PFSK-1 (cell line): ENCODE measurements around the gene ZNF398.

Source experiments
- POLR2AphosphoS5 ChIP-seq: IDR thresholded peaks from 2 replicates; pipeline ENCODE4 v1.6.1; 2012; ENCODE audit warnings: low read depth, mild to moderate bottlenecking, control low read depth, low read length, moderate library complexity
- REST ChIP-seq, 2 experiments: IDR thresholded peaks; 2 replicates each; pipeline versions ENCODE4 v1.6.1 to v1.8.0; 2011 to 2012; ENCODE audit warnings: low read depth in 2 of 2, low read length in 2 of 2, control low read depth in 1 of 2, inconsistent platforms in 1 of 2, mild to moderate bottlenecking in 1 of 2, moderate library complexity in 1 of 2; ENCODE audit not compliant: insufficient read depth in 1 of 2
- SIN3A ChIP-seq: IDR thresholded peaks from 2 replicates; pipeline ENCODE4 v1.6.1; 2012; ENCODE audit warnings: mild to moderate bottlenecking, low read length, moderate library complexity, borderline replicate concordance; ENCODE audit not compliant: insufficient read depth
- TAF1 ChIP-seq: IDR thresholded peaks from 2 replicates; pipeline ENCODE4 v1.6.1; 2012; ENCODE audit warnings: low read length, control low read depth, borderline replicate concordance; ENCODE audit not compliant: insufficient read depth

GRCh38 chr7:149109969-149110368 is 37.3 kb upstream of the ZNF398 start:
- TF ChIP-seq TAF1 (no peak), POLR2AphosphoS5 (no peak), REST (IDR thresholded peaks at IDR 0.05; ENCODE audit: insufficient read depth in 1 of 2, low read depth in 2 of 2, low read length in 2 of 2) (no peak), SIN3A (no peak)
